HTR-8/SVneo (cell line): ENCODE results near the gene RTP2.
"Not testable (repeated sequence)": the region's sequence is repeated elsewhere in the genome, so short reads cannot be mapped to it uniquely, and the experiment has no call there.

Experiments used
- DNase-seq: peaks from one replicate; pipeline ENCODE4 v3.0.0; 2011; ENCODE audit warnings: low spot score, mixed read lengths; ENCODE audit not compliant: insufficient read length
- FAIRE-seq: peaks from 2 replicates; lab custom pipeline; 2011; peaks lifted over from hg19 to GRCh38; lab: Jason Lieb, UNC

Gene RTP2

GRCh38 chr3:187718802-187719201, 16.4 kb upstream of the RTP2 start:
- FAIRE-seq = no peak
- no peak for DNase-seq

- no peak for FAIRE-seq
- DNase-seq = no peak
Measured at GRCh38 chr3:187717572-187717971, 15.2 kb upstream of the RTP2 start.

- DNase-seq (peak; percentile 65), FAIRE-seq (peak; percentile 38)
Measured at GRCh38 chr3:187714404-187714979, 12.1 kb upstream of the RTP2 start.

- DNase-seq (no peak), FAIRE-seq (no peak)
Measured at GRCh38 chr3:187713504-187713903, 11.1 kb upstream of the RTP2 start.

- DNase-seq = no peak
- FAIRE-seq = no peak
Measured at GRCh38 chr3:187709155-187709554, 6.8 kb upstream of the RTP2 start.

GRCh38 chr3:187708696-187709095, 6.3 kb upstream of the RTP2 start:
- DNase-seq (no peak), FAIRE-seq (no peak)

GRCh38 chr3:187706971-187707370, 4.6 kb upstream of the RTP2 start:
- FAIRE-seq (no peak), DNase-seq (no peak)

- no peak for FAIRE-seq
- DNase-seq = no peak
Measured at GRCh38 chr3:187705164-187705563, 2.8 kb upstream of the RTP2 start.

GRCh38 chr3:187700249-187700648, 2.1 kb downstream of the RTP2 start:
- FAIRE-seq (no peak), DNase-seq (no peak)

- DNase-seq (no peak), FAIRE-seq (no peak)
Measured at GRCh38 chr3:187698499-187699399, 3.6 kb downstream of the RTP2 start.

GRCh38 chr3:187696021-187696420, 6.3 kb downstream of the RTP2 start:
- no peak for DNase-seq
- FAIRE-seq = no peak

- DNase-seq (no peak), FAIRE-seq (no peak)
Measured at GRCh38 chr3:187695449-187695848, 6.9 kb downstream of the RTP2 start.

- DNase-seq (no peak), FAIRE-seq (no peak)
Measured at GRCh38 chr3:187694801-187695200, 7.6 kb downstream of the RTP2 start.

GRCh38 chr3:187693431-187693830, 8.9 kb downstream of the RTP2 start:
- DNase-seq = no peak
- FAIRE-seq = no peak

GRCh38 chr3:187689984-187690383, 12.4 kb downstream of the RTP2 start:
- FAIRE-seq (no peak), DNase-seq (no peak)

- DNase-seq (no peak), FAIRE-seq (no peak)
Measured at GRCh38 chr3:187686621-187687273, 15.6 kb downstream of the RTP2 start.

GRCh38 chr3:187685948-187686347, 16.4 kb downstream of the RTP2 start:
- FAIRE-seq (no peak), DNase-seq (no peak)

GRCh38 chr3:187684880-187685279, 17.5 kb downstream of the RTP2 start:
- no peak for FAIRE-seq
- DNase-seq = no peak

- FAIRE-seq (no peak), DNase-seq (no peak)
Measured at GRCh38 chr3:187684444-187684843, 17.9 kb downstream of the RTP2 start.

GRCh38 chr3:187681756-187682155, 20.6 kb downstream of the RTP2 start:
- not testable (repeated sequence) for DNase-seq, FAIRE-seq
